WERI-Rb-1 (cell line): ENCODE measurements around the gene MTX1.

ENCODE experiments used
- DNase-seq: peaks from one replicate; pipeline ENCODE4 v3.0.0-alpha.2; 2020
- H3K27ac ChIP-seq: fragments of 250-450 bp; sonication (Bioruptor Pico); 2 replicates; pipeline ENCODE4 v1.5.1; 2020; ENCODE audit warnings: mild to moderate bottlenecking, moderate library complexity
- H3K27me3 ChIP-seq: fragments of 250-450 bp; sonication (Bioruptor Pico); 2 replicates; pipeline ENCODE4 v1.5.1; 2021; ENCODE audit warnings: mild to moderate bottlenecking, low read depth, moderate library complexity; ENCODE audit not compliant: insufficient read depth, severe bottlenecking
- H3K36me3 ChIP-seq: fragments of 250-450 bp; sonication (Bioruptor Pico); 2 replicates; pipeline ENCODE4 v1.5.1; 2020; ENCODE audit warnings: mild to moderate bottlenecking, moderate library complexity
- H3K4me3 ChIP-seq: 2 replicates; pipeline ENCODE4 v1.5.1; 2011; ENCODE audit warnings: low read depth, mild to moderate bottlenecking, control low read depth, low read length
- H3K9me3 ChIP-seq: fragments of 250-450 bp; sonication (Bioruptor Pico); 2 replicates; pipeline ENCODE4 v1.5.1; 2021; ENCODE audit warnings: mild to moderate bottlenecking, moderate library complexity; ENCODE audit not compliant: severe bottlenecking
- CTCF ChIP-seq: IDR thresholded peaks from 2 replicates; pipeline ENCODE4 v1.5.1; 2011; ENCODE audit warnings: low read depth, mild to moderate bottlenecking, control low read depth, inconsistent platforms, low read length

MTX1 gene

GRCh38 chr1:155205035-155205434 lies 3.5 kb upstream of the MTX1 start:
- Histone ChIP-seq H3K27me3 (no peaks in the 10 kb centered on the region), H3K27ac (no peak overlapping the region), H3K4me3 (no peak overlapping the region), H3K36me3 (peaks cover 40% of the 10 kb centered on the region), H3K9me3 (no peaks in the 10 kb centered on the region)
- TF ChIP-seq CTCF, result no peak
- DNase-seq, result no peak

GRCh38 chr1:155205969-155206593 lies 2.4 kb upstream of the MTX1 start:
- no peak for TF ChIP-seq CTCF
- Histone ChIP-seq H3K27ac (no peak overlapping the region), H3K36me3 (peaks cover 33% of the 10 kb centered on the region), H3K9me3 (no peaks in the 10 kb centered on the region), H3K27me3 (no peaks in the 10 kb centered on the region), H3K4me3 (no peak overlapping the region)
- no peak for DNase-seq

- Histone ChIP-seq H3K27ac (peak overlapping the region; percentile 96), H3K4me3 (peak overlapping the region; percentile 97)
- peak; percentile 99 for DNase-seq
Observed at GRCh38 chr1:155206891-155207805, 1.3 kb upstream of the MTX1 start.

GRCh38 chr1:155207806-155208540 lies 522 bp upstream of the MTX1 start, which contains the start of gene THBS3:
Gene THBS3, minus strand, starts transcription at chr1:155207897. Its CDS starts 21 bp downstream, at chr1:155207876.
- no peaks in the 10 kb centered on the region for H3K9me3 ChIP-seq
- DNase-seq, result peak; percentile 91
- no peaks in the 10 kb centered on the region for H3K27me3 ChIP-seq
- peaks cover 18% of the 10 kb centered on the region for H3K36me3 ChIP-seq
- H3K27ac ChIP-seq, result peak within 1 kb of the TSS; percentile 96
- TF ChIP-seq CTCF, result no peak
- H3K4me3 ChIP-seq, result peak within 1 kb of the TSS; percentile 97

More at GRCh38 chr1:155206891-155207805, 1.3 kb upstream of the MTX1 start:
- no peaks in the 10 kb centered on the region for H3K9me3 ChIP-seq
- peak; percentile 100 for TF ChIP-seq CTCF
- peaks cover 26% of the 10 kb centered on the region for H3K36me3 ChIP-seq
- H3K27me3 ChIP-seq, result no peaks in the 10 kb centered on the region

GRCh38 chr1:155209312-155209721 lies 822 bp downstream of the MTX1 start:
- Histone ChIP-seq H3K36me3 (peaks cover 14% of the 10 kb centered on the region), H3K9me3 (no peaks in the 10 kb centered on the region), H3K4me3 (peak overlapping the region; percentile 97), H3K27me3 (no peaks in the 10 kb centered on the region), H3K27ac (peak overlapping the region; percentile 96)
- no peak for DNase-seq
- TF ChIP-seq CTCF, result 0 out of 2 replicates have a peak, but pooled peaks have one; percentile 16
